Astrocyte of the spinal cord (primary cell): ENCODE results near the gene HOXA1.

ENCODE experiments used
- DNase-seq: peaks from one replicate; pipeline ENCODE4 v3.0.0; 2011; ENCODE audit warnings: low read depth, low spot score
- H3K4me3 ChIP-seq: 2 replicates; pipeline ENCODE4 v1.5.1; 2011; ENCODE audit warnings: low read depth, mild to moderate bottlenecking, low read length, moderate library complexity
- in situ Hi-C: cut with HindIII; loops from 2 replicates; pipeline ENCODE4 v1.10.0; 2017; ENCODE audit warnings: low sequenced_read_pairs
- TF ChIP-seq, protein P1 (sequence below): IDR thresholded peaks from 2 replicates; pipeline ENCODE4 v1.5.1; 2012; ENCODE audit warnings: low read depth, mild to moderate bottlenecking, low read length, inconsistent platforms

The HOXA1 gene

GRCh38 chr7:27138472-27138871, 42.7 kb upstream of the HOXA1 start:
- no peak for DNase-seq
- H3K4me3 ChIP-seq: peak overlapping the region; percentile 65
- TF ChIP-seq, protein P1, sequence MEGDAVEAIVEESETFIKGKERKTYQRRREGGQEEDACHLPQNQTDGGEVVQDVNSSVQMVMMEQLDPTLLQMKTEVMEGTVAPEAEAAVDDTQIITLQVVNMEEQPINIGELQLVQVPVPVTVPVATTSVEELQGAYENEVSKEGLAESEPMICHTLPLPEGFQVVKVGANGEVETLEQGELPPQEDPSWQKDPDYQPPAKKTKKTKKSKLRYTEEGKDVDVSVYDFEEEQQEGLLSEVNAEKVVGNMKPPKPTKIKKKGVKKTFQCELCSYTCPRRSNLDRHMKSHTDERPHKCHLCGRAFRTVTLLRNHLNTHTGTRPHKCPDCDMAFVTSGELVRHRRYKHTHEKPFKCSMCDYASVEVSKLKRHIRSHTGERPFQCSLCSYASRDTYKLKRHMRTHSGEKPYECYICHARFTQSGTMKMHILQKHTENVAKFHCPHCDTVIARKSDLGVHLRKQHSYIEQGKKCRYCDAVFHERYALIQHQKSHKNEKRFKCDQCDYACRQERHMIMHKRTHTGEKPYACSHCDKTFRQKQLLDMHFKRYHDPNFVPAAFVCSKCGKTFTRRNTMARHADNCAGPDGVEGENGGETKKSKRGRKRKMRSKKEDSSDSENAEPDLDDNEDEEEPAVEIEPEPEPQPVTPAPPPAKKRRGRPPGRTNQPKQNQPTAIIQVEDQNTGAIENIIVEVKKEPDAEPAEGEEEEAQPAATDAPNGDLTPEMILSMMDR: no peak
- in situ Hi-C loops: no loop called here

DNA sequence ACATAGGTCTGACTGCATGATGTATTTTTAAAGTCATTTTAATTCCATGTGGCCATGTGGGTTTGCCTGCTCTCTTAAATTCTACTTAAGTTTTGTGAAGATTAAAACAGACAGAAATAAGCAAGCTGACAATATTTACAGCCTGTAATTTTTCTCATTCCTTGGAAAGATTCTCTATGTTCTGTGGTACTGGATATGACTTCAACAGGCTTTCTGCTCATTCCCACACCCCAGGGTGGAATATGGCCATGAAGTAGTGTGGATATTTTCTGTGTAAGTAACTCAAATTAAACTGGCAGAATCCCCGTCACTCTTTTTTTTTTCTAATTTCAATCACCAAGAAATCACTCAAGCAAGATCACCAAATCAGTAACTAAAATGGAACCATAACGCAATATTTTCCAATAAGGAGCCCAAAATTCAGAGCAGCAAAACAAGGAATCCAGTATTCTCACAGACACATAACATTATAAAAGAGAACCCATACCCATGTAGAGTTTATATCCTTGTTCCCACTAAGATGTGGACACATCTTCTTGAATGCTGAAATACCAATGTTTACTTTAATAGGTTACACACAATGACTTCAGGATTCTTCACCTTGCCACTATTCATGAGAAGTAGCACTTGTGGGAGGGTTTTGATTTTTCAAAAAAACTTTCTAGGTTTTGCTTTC, 42.0 kb upstream of the HOXA1 start:
- TF ChIP-seq, protein P1: no peak
- DNase-seq: no peak
- in situ Hi-C loops: no loop called here
- peak overlapping the region; percentile 65 for H3K4me3 ChIP-seq

GRCh38 chr7:27134392-27134791, 38.6 kb upstream of the HOXA1 start:
- no peak overlapping the region for H3K4me3 ChIP-seq
- peak; percentile 97 for DNase-seq
- in situ Hi-C loops: no loop called here
- TF ChIP-seq, protein P1: no peak

DNA sequence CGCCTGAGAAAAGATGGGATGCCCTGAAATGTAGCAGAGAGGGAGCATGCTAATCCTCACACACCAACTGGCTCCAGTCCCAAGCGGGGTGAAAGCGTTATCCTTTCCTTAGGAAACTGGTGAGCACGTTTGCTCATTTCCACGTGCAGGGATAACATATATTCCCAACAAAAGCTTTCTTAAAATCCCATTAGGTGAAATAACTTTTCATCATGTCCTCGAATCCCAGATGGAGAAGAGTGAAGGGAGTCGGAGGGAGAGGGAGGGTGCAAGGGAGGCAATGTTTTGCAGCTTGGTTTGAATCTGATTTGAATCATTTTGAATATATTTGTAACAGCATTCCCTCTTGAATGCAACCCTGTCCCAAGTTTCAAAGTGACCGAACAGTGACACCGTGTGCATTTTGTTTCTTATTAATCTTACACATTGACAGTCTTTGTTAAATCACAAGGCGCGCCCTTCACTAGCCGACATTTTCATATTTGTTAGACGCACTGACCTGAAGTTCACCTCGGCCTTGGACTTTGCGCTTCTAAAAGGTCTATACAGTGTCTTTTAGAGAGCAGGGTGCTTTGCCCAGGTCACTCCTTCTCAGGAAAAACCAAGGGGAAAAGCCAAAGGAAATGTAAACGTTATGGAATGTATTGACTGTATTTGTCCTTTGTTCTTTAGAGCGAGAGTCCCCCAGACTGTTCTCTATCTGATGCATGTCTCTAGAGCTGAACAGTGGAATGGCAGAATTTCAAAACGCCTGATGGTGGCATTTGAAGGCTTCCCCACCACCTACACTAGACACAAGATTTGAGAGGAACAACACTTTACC, 37.8 kb upstream of the HOXA1 start:
- in situ Hi-C loops: no loop called here
- no peak overlapping the region for H3K4me3 ChIP-seq
- TF ChIP-seq, protein P1: no peak
- DNase-seq: no peak

DNA sequence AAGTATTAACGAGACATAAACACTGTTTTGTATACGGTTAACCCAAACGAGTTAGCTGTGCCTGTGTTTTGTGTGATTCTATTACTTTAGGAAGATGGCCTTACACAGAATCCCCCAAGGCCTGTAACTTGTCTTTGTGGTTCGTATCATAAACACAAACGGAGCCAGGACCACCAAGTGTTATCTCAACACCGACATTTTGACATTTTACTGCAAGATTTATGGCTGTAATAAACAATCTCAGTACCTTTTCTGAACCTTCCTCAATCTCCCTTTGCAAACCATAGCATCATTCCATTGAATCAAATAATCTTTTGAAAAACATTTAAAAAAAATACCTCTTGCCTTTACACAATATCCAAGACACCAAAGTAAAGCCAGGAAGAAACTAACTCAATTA, 37.2 kb upstream of the HOXA1 start:
- TF ChIP-seq, protein P1: no peak
- in situ Hi-C loops: no loop called here
- H3K4me3 ChIP-seq: no peak overlapping the region
- DNase-seq: no peak

GRCh38 chr7:27132214-27132613, 36.4 kb upstream of the HOXA1 start:
- TF ChIP-seq, protein P1: no peak
- DNase-seq: no peak
- no peak overlapping the region for H3K4me3 ChIP-seq
- in situ Hi-C loops: no loop called here
